Stomach (tissue), 9 donors: ENCODE data around the gene TNFRSF14. TPM values are rescaled to one million over a fixed set of nuclear protein-coding genes. Genes with fewer than 3 reads are reported as not detected.

Experiments used
- DNase-seq, 2 donors: peaks; one replicate each; pipeline versions ENCODE4 v3.0.0 to v3.0.0-alpha.2; 2013 to 2019
- H3K27ac ChIP-seq, 5 donors: fragments of 200-600 bp in 4 of 5; sonication (generic) in 4 of 5; one replicate each; pipeline ENCODE4 v1.5.1; 2013 to 2019; ENCODE audit warnings: mild to moderate bottlenecking in 1 of 5, moderate library complexity in 1 of 5
- H3K27me3 ChIP-seq, 3 donors: fragments of 200-600 bp; sonication (generic); one replicate each; pipeline ENCODE4 v1.5.1; 2017 to 2019; ENCODE audit warnings: mixed run types in 1 of 3
- H3K36me3 ChIP-seq, 4 donors: fragments of 200-600 bp; sonication (generic); 1 replicate in 3 of 4; 2 replicates in 1 of 4; pipeline ENCODE4 v1.5.1; 2016 to 2019
- H3K4me1 ChIP-seq, 4 donors: fragments of 200-600 bp; sonication (generic); one replicate each; pipeline ENCODE4 v1.5.1; 2016 to 2019
- H3K4me3 ChIP-seq, 4 donors: fragments of 200-600 bp; sonication (generic) in 3 of 4; one replicate each; pipeline ENCODE4 v1.5.1; 2016 to 2019; ENCODE audit warnings: mild to moderate bottlenecking in 1 of 4
- H3K9me3 ChIP-seq, 4 donors: fragments of 200-600 bp; sonication (generic); one replicate each; pipeline ENCODE4 v1.5.1; 2016 to 2019
- CTCF ChIP-seq, 7 experiments: fragments of 450-650 bp in 4 of 7; fragments of 200-600 bp in 3 of 7; sonication (generic) in 3 of 7; IDR thresholded peaks; one replicate each; pipeline ENCODE4 v1.5.1; 2016 to 2019; ENCODE audit warnings: antibody characterized with exemption in 7 of 7, control low read depth in 2 of 7, mild to moderate bottlenecking in 1 of 7
- EP300 ChIP-seq: sonication (generic); formaldehyde crosslinking; IDR thresholded peaks from one replicate; pipeline ENCODE4 v1.6.1; 2017; ENCODE audit warnings: antibody characterized with exemption
- POLR2A ChIP-seq, 4 donors: fragments of 450-650 bp; IDR thresholded peaks; one replicate each; pipeline ENCODE4 v1.6.1; 2016; ENCODE audit warnings: antibody characterized with exemption in 4 of 4, control low read depth in 2 of 4, mild to moderate bottlenecking in 1 of 4, moderate library complexity in 1 of 4
- POLR2AphosphoS5 ChIP-seq, 3 donors: sonication (generic); formaldehyde crosslinking; IDR thresholded peaks; one replicate each; pipeline ENCODE4 v1.6.1; 2016; ENCODE audit warnings: antibody characterized with exemption in 3 of 3
- WGBS, 5 donors: extraction: QIAGEN DNeasy Blood & Tissue Kit in 3 of 5; methylation state at CpG; one replicate each; pipeline versions ENCODE4 v1.1.5 to v1.1.7; 2013 to 2018; 5-methylcytosine and 5-hydroxymethylcytosine counted together
- intact Hi-C: fragments of 100-400 bp; cut with DNase I; formaldehyde crosslinking; loops from one replicate; pipeline ENCODE4 v1.15.1; 2023; ENCODE audit warnings: low total_unique reads
- polyA plus RNA-seq, 3 donors: library from polyadenylated mRNA; stranded (reverse); fragments of 200-250 nt; gene quantifications; one replicate each; pipeline ENCODE4 v1.2.3, GENCODE V29; 2013
- total RNA-seq, 5 donors: library from RNA; depleted of rRNA; stranded (reverse); fragments of >200 nt; gene quantifications; one replicate each; pipeline versions ENCODE4 v1.1.0 to v1.2.3, GENCODE V29; 2014 to 2016
- donor health status: healthy with polysubstance abuse.
- donor health status: Bipolar disorder and iron deficiency.
- donor health status: healthy.

The TNFRSF14 gene
- total and polyA plus RNA-seq, 8 donors: 33.2 to 413 (median 103) TPM

GRCh38 chr1:2557482-2558400 lies 1.6 kb downstream of the TNFRSF14 start:
- peak overlapping the region; percentile 62 to 78 (median 72) for H3K4me3 ChIP-seq
- no peak for TF ChIP-seq CTCF (IDR thresholded peaks at IDR 0.05)
- TF ChIP-seq POLR2AphosphoS5 (IDR thresholded peaks at IDR 0.05): peak in 1 of 3 donors; percentile 16
- TF ChIP-seq EP300: no peak
- WGBS, 5 donors: 63 to 76% (median 70%) methylated on average over 19 to 30 of the region's 30 CpGs
- H3K4me1 ChIP-seq: peaks cover 35 to 59% (median 55%) of the 10 kb centered on the region in 4 donors
- H3K9me3 ChIP-seq: no peaks in the 10 kb centered on the region
- intact Hi-C loops: no loop called here
- peak overlapping the region; percentile 92 to 98 (median 95) for H3K27ac ChIP-seq
- peak; percentile 75 to 81 for DNase-seq
- H3K36me3 ChIP-seq: peaks cover 24 to 51% (median 48%) of the 10 kb centered on the region in 4 donors
- no peaks in the 10 kb centered on the region for H3K27me3 ChIP-seq

- Histone ChIP-seq H3K4me3 (peak overlapping the region in 1 of 4 donors; percentile 71), H3K4me1 (peaks cover 35 to 59% (median 55%) of the 10 kb centered on the region in 4 donors), H3K27me3 (no peaks in the 10 kb centered on the region), H3K36me3 (peaks cover 30 to 57% (median 55%) of the 10 kb centered on the region in 4 donors), H3K27ac (peak overlapping the region in 1 of 5 donors; percentile 95), H3K9me3 (no peaks in the 10 kb centered on the region)
- intact Hi-C loops: no loop called here
- 91 to 94% (median 93%) methylated on average over 10 to 12 of the region's 12 CpGs for WGBS, 5 donors
- TF ChIP-seq CTCF (IDR thresholded peaks at IDR 0.05) (no peak), EP300 (no peak), POLR2A (IDR thresholded peaks at IDR 0.05) (no peak), POLR2AphosphoS5 (IDR thresholded peaks at IDR 0.05) (no peak)
- DNase-seq: no peak
These were observed 2.2 kb downstream of the TNFRSF14 start for GRCh38 chr1:2558420-2558819.

GRCh38 chr1:2558861-2559260 lies 2.7 kb downstream of the TNFRSF14 start:
- intact Hi-C loops: no loop called here
- Histone ChIP-seq H3K27ac (no peak overlapping the region), H3K27me3 (no peaks in the 10 kb centered on the region), H3K4me3 (peak overlapping the region in 1 of 4 donors; percentile 6), H3K9me3 (no peaks in the 10 kb centered on the region), H3K4me1 (peaks cover 35 to 59% (median 55%) of the 10 kb centered on the region in 4 donors), H3K36me3 (peaks cover 33 to 62% (median 59%) of the 10 kb centered on the region in 4 donors)
- WGBS, 5 donors: 81 to 96% (median 91%) methylated on average over 4 to 6 of the region's 6 CpGs
- no peak for TF ChIP-seq POLR2A (IDR thresholded peaks at IDR 0.05)
- TF ChIP-seq EP300: no peak
- no peak for TF ChIP-seq CTCF (IDR thresholded peaks at IDR 0.05)
- no peak for TF ChIP-seq POLR2AphosphoS5 (IDR thresholded peaks at IDR 0.05)
- DNase-seq: no peak

GRCh38 chr1:2559509-2560298 lies 3.5 kb downstream of the TNFRSF14 start:
- intact Hi-C loops: no loop called here
- H3K4me1 ChIP-seq: peaks cover 35 to 54% (median 48%) of the 10 kb centered on the region in 4 donors
- DNase-seq: no peak

More at GRCh38 chr1:2559509-2560298, 3.5 kb downstream of the TNFRSF14 start:
- Histone ChIP-seq H3K4me3 (peak overlapping the region in 1 of 4 donors; percentile 6), H3K27me3 (no peaks in the 10 kb centered on the region), H3K27ac (no peak overlapping the region), H3K36me3 (peaks cover 33 to 65% (median 60%) of the 10 kb centered on the region in 4 donors), H3K9me3 (no peaks in the 10 kb centered on the region)
- TF ChIP-seq POLR2AphosphoS5 (IDR thresholded peaks at IDR 0.05): no peak
- no peak for TF ChIP-seq POLR2A (IDR thresholded peaks at IDR 0.05)
- 68 to 88% (median 76%) methylated on average over 24 to 35 of the region's 35 CpGs for WGBS, 5 donors
